Stimulated activated CD4-positive, alpha-beta T cell treated with anti-CD3 and anti-CD28 coated beads, Interleukin-4, amount 100 ng/mL, for 4 hours (primary cell): ENCODE measurements around the gene KHDRBS1.
"Not testable (repeated sequence)": the region's sequence is repeated elsewhere in the genome, so short reads cannot be mapped to it uniquely, and the experiment has no call there.

ENCODE experiments used
- DNase-seq, 2 experiments: peaks; one replicate each; pipeline ENCODE4 v3.0.0-alpha.2; 2020

KHDRBS1 gene

DNA sequence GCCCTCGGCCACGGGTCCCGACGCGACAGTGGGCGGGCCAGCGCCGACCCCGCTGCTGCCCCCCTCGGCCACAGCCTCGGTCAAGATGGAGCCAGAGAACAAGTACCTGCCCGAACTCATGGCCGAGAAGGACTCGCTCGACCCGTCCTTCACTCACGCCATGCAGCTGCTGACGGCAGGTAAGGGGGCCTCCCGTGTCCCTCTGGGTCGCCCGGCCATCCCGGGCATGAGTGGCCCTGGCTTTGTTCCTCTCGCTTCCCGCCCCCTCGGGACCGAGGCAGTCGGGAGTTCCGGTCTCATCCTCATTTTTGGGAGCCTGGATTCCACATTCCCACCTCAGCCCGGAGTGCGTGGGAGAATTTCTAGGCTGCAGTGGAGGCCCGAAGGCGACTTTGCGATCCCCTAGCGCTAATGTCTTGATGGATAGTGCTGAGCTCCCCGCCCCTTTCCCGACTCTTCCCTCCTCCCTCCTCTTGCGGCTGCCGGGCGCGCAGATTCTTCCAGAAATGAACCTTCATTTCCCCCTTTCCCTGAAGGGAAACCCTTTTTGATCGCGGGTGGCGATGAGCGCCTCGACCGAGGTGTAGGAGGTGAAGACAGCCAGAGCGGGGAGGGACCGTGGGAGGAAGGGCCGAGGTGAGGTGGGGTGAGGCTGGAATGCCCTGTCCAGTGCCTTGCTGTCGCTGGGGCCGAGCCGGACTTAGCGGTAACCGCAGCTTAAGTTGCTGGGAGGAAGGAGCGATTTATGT lies 705 bp downstream of the KHDRBS1 start:
- peak; percentile 18 to 29 for DNase-seq

- DNase-seq: no peak
Observed at GRCh38 chr1:32014948-32015273, 1.2 kb downstream of the KHDRBS1 start.

DNA sequence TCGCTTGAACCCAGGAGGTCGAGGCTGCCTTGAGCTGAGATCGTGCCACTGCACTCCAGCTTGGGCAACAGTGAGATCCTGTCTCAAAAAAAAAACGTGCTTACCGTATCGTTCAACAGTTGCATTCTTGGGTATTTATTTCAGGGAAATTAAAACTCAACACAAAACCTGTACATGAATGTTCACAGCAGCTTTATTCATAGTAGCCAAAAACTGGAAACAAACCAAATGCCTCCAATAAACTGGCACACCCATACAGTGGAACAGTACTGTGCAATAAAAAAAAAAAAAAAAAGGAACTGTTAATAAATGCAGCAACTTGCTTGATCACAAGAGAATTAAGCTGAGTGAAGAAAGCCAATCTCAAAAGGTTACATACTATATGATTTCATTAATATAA lies 6.7 kb downstream of the KHDRBS1 start:
- DNase-seq: no peak

- DNase-seq: not testable (repeated sequence)
Observed at GRCh38 chr1:32021574-32022018, 7.9 kb downstream of the KHDRBS1 start.

GRCh38 chr1:32023351-32023750 lies 9.7 kb downstream of the KHDRBS1 start:
- DNase-seq: no peak

GRCh38 chr1:32025515-32025914 lies 11.8 kb downstream of the KHDRBS1 start:
- no peak for DNase-seq

GRCh38 chr1:32028746-32029145 lies 15.1 kb downstream of the KHDRBS1 start:
- no peak for DNase-seq

DNA sequence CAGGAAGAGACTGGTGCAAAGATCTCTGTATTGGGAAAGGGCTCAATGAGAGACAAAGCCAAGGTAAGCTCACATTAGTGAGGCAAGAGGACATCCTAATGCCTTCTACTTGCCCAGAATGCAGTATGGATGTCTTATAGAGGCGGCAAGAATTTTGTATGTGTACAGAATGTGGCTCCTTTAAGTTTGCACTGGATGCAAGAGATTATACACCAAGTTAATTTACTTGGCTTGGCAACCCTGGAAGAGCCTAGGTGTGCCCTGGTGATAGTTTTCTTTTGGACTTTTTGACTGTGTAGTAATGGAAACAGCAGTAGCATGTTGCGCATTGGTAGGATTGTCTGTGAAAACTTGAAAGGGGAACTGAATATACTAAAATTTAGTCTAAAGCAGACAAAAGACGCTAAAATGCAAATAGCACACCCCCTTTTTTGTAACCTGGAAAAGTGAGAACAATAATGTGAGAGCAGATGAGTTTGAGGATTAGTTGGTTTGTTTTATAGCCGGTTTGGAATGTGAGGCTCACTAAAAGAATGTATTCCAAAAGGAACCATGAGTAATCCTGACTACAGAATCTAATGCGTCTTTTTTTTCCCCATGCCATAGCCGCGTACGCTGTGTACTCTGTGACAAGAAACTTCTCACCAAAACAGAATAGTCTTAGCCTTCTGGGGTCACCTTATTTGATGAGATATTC lies 18.1 kb downstream of the KHDRBS1 start:
- no peak for DNase-seq

DNA sequence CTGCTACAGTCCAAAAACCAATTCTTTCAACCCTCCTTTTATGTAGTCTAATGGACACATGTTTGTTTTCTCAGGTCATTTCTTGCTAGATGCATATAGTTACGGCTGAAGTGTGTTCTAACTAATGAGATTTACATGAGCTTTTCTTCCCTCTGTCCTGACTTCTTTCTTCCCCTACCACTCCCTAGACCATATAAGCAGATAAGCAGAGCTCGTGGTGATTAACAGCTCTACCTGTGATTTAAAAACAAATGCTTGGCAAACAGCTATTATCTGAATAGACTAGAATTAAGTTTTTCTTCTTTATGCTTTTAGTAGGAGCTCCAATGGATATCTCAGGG lies 18.6 kb downstream of the KHDRBS1 start:
- no peak for DNase-seq

DNA sequence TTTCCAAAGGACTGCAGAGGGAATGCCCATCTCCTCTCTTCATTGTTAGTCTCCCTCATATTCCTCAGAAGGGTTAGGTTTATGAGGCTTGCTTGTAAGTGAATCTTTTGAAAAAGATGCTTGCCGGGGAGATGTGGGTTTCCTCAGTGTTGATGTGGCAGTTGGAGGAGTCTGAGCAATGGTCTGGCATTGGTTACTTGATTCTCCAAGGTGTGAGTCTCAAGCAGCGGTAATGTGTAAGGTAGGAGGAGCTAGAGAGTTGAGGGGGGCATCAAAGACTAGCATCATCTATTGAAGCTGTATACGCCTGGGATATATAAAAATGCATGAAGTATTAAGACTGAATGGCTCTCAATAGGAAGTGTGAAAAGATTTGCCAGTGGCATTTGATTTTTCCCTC lies 21.5 kb downstream of the KHDRBS1 start:
- DNase-seq: no peak

GRCh38 chr1:32040711-32041110 lies 27.0 kb downstream of the KHDRBS1 start:
- no peak for DNase-seq

DNA sequence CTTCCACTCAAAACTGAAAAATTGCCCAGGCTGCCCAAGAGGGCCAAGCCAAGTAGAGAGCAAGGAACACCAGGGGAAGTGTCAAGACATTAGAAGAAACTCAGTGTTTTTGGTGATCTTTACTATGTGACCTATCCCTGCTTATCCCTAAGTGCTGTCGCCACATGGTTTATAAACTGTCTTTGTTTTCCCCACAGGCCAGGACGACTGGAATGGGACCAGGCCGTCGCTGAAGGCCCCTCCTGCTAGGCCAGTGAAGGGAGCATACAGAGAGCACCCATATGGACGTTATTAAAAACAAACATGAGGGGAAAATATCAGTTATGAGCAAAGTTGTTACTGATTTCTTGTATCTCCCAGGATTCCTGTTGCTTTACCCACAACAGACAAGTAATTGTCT lies 28.7 kb downstream of the KHDRBS1 start:
- no peak for DNase-seq

DNA sequence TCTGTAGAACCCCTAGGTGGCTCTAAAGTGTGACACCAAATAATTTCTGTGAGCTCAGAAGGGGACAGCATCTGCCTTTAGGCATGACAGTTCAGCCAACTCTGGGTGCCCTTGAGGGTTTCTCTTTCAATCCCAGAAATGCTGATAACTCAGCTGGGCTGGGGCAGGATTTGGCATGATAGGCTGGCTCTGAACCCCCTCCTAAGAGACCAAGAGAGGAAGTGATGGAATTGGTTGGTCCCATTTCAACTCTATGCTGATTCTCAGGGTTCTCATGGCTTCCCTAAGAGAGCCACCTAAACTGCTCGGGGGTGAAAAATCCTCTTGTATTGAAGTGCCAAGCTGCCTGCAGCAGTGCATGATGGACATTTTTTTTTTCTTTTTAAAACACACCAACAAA lies 30.6 kb downstream of the KHDRBS1 start:
- DNase-seq: no peak

GRCh38 chr1:32045772-32046171 lies 32.1 kb downstream of the KHDRBS1 start:
- no peak for DNase-seq

DNA sequence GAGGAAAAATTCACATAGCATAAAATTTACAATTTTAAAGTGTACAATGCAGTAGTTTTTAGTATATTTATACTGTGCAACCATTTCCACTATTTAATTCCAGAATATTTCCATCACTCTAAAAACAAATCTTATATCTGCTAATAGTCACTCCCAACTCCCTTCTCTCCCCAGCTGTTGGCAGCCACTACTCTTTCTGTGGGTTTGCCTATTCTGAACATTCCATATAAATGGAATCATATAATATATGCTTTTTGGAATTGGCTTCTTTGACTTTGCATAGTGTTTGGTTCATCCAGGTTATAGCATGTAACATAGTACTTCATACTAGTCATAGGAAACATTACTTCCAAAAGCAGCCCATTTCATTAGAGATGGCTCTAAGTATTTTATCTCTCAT lies 34.0 kb downstream of the KHDRBS1 start:
- DNase-seq: no peak

DNA sequence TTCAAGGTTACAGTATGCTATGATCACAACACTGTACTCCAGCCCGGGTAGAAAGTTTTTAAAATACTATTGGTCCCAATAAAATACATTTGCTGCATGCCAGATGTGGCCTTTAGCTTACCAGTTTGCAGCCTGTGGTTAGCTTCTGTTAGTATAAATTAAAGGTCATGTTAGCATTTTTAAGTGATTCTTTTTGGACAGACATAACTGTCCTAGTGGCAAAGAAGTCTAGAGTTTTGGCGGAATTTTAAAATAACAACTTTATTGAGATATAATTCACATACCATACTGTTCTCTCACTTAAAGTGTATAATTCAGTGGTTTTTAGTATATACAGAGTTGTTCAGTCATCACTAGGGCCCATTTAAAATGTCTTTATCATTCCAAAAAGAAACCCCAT lies 34.8 kb downstream of the KHDRBS1 start:
- DNase-seq: no peak

GRCh38 chr1:32051706-32052105 lies 38.0 kb downstream of the KHDRBS1 start:
- DNase-seq: no peak

DNA sequence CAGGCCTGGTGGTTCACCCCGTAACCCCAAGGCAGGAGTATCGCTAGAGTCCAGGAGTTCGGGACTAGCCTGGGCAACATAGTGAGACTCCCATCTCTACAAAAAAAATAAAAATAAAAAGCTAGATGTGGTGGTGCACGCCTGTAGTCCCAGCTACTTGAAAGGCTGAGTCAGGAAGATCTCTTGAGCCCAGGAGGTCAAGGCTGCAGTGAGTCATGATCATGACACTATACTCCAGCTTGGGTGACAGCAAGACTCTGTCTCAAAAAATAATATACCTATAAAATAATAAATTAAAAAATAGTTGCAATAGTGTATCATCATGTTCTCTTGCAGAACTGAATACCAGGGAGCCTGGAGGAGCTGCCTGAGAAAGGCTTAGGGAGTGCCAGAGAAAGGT lies 39.2 kb downstream of the KHDRBS1 start:
- DNase-seq: no peak

DNA sequence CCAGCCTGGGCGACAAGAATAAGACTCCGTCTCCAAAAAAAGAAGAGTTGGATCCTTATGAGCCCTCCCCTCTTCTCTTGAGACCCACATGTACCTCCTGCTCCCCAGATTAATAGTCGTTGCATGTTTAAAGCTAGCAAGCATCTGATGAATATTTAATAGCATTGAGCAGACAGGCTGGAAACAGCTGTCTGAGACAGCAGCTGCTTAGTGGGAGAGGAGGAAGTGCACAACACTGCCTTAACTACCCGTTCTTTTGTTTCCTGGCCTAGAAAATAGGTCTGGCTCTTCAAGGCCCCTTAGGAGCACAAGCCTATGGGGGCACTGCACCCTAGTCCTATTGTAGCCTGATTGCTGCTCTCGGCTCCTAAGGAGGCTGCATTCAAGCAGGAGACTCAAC lies 41.7 kb downstream of the KHDRBS1 start:
- DNase-seq: no peak

- no peak for DNase-seq
Observed at GRCh38 chr1:32056598-32056997, 42.9 kb downstream of the KHDRBS1 start.

DNA sequence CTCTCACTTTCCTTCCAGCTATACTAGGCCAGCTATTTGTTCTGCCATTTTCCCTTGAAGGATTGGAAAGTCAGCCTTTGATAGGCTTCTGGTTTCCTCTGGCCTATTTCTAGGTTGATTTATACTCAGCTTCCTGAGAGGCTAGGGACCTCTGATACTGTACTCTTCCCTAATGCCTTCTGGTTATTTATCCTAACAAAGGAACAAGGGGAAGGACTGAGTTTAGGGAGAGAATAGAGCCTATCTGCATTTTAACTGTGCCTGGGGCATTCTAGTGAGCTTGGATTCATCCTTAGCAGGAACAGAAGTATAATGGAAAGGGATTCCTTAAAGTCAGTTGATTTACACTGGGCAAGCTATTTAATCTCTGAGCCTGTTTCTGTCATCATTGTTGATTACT lies 47.2 kb downstream of the KHDRBS1 start:
- DNase-seq: no peak

DNA sequence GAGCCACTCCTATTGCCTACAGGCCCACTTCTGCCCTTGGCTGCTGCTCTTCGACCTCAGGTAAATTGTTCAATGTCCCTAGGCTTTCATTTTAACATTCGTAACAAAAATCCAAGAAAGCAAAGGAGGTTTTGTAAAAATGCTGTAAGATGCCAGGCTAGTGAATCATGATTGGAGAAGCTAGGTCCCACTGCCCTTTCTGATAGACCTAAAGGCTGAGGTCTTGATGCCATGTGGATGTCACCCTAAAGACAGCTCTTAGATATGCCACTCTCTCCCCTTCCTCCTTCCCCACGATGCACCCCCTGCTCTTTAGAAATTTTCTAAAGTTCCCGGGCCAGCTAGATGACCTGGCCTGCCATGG lies 49.2 kb downstream of the KHDRBS1 start:
- no peak for DNase-seq

DNA sequence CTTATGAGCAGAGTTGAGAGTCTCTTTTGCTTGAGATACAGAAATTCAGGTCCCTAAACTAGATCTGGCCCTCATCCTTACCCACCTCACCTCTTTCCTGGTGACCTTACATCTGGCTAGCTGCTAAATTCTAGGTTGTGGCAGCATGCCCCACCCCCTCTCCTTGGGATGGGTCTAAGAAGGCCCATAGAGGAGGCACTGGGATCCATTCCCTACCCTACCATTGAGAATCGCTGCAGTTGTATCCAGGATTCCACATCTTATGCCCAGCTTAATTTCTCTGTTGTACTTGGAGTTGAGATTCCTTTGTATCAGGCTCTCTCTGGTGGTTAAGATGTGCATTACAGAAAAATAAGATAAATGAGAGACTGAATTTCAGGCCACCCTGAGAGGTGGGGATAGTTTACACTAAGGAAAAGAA lies 49.6 kb downstream of the KHDRBS1 start:
- no peak for DNase-seq

GRCh38 chr1:32065613-32066488 lies 52.2 kb downstream of the KHDRBS1 start:
- not testable (repeated sequence) for DNase-seq
